AG08396 (cell line): ENCODE data around the gene BDH1.

ENCODE experiments used
- DNase-seq: peaks from one replicate; pipeline ENCODE4 v3.0.0; 2012; ENCODE audit warnings: low spot score, mixed read lengths

Gene BDH1

GRCh38 chr3:197547306-197548011, 8.3 kb downstream of the BDH1 start:
- no peak for DNase-seq

DNA sequence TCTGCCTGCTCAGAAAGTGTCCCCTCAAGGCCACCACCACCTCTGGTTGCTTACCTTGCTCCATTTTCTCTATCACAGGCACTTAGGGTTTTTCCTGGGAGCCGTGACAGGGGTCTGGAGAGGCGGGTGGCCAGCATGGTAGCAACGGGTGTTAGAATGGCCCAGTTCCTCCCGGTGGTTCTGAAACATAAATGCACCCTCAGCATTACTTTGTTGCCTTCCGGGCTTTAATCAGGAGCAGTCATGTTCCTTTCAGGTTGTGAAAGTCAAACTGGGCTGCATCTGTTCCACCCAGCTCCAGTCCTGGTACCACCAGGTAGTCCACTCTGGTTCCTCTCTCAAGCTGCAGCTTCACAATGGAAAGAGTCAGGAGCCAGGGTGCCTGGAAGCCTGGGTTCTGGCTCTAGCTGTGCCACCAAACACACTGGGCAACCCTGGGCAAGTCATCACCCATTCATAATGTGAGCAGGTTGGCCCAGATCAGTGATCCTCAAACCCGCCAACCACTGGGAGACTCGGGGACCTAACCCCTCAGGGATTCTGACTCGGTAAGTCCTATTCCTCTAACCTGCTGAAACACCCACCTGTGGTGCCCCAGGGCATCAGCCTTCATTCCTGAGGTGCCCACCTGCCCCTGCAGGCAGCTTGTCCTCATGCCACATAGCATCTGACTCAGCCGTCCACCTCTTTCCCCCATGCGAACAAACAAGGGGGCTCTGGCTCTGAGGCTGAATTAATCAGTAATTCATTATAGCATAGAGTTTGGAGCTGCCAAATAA, 9.3 kb downstream of the BDH1 start:
- DNase-seq, result no peak

DNA sequence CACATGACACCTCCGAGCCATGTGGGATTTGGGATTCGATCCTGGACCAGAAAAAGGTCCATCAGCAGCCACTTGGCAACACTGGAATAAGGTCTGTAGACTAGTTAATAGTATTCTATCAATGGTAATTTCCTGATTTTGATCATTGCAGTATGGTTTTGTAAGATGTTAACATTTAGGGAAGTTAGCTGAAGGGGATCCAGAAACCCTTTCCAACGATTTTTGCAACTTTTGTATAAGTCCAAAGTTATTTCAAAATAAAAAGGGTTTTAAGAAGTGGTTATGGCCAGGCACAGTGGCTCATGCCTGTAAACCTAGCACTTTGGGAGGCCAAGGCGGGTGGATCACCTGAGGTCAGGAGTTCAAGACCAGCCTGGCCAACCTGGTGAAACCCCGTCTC, 10.2 kb downstream of the BDH1 start:
- DNase-seq, result no peak

DNA sequence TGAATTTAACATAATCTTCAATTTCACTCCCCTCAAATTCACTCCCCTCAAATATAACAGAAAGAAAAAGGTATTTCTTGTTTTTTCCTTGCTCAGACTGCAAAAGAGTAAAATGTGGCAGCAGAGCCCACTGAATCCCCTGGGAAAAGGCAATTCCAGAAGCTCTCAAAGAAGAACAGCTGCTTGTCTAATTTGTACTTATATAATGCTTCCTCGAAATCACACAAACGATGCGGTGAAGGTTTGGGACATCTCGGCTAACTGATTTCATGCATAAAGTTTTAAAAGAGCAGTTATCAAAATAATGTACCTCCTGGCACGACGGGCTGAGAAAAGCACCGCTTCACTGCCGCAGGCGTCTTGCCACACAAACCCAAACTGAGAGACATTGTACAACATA, 10.7 kb downstream of the BDH1 start:
- DNase-seq, result no peak

GRCh38 chr3:197542741-197543454, 12.9 kb downstream of the BDH1 start:
- no peak for DNase-seq

GRCh38 chr3:197541756-197542539, 13.8 kb downstream of the BDH1 start:
- DNase-seq, result peak; percentile 76

DNA sequence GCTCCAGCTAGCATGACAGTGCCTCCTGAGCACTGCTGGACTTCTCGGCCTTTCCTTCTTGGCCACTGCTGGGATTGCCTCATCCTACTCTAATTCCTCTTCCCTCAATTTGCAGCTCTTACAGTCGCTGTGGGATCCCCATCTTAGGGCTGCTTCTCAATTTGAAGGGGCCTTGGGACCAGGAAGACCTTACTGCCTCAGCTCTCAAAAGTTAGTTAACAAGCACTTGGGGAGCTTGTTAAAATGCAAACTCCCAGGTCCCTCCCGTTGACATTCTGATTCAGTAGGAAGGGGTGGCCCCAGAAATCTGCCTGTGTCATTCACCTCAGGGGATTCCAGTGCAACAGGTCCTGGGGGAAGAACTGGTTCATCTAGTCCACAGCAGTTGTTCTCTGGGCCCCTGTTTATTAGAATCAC, 14.8 kb downstream of the BDH1 start:
- no peak for DNase-seq

DNA sequence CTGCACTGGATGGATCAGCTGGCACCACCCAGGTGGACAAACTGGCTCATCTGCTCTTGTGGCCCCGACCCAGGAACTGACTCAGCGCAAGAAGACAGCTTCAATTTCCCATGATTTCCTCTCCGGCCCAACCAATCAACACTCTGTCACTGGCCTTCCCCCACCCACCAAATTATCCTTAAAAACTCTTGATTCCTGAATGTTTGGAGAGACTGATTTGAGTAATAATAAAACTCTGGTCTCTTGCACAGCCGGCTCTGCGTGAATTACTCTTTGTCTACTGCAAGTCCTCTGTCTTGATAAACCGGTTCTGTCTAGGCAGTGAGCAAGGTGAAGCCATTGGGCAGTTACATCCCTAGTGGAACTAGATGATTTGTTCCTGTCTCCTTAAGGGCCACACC, 16.1 kb downstream of the BDH1 start:
- DNase-seq, result no peak

- no peak for DNase-seq
These were observed 21.6 kb downstream of the BDH1 start for GRCh38 chr3:197533927-197534725.

- no peak for DNase-seq
These were observed 22.4 kb downstream of the BDH1 start for GRCh38 chr3:197533396-197533795.

DNA sequence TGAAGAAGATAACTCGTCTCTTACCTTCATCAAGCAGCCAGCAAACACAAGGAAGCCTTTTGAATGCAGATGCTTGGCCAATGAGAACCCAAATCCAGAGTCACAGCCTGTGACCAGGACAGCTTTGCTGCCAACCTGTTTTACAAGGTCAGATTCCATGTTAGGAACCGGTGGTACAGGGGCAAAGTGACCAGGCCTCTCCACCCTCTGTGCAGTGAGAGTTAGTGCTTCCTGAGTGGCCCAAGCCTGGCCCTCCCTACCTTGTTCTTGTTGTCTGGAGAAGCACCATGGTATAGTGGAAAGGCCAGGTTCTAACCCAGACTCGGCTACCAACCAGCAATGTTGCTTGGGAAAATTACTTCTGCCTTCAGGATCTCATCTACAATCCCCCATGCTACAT, 23.4 kb downstream of the BDH1 start:
- no peak for DNase-seq

GRCh38 chr3:197528190-197528589, 27.6 kb downstream of the BDH1 start:
- DNase-seq, result no peak

DNA sequence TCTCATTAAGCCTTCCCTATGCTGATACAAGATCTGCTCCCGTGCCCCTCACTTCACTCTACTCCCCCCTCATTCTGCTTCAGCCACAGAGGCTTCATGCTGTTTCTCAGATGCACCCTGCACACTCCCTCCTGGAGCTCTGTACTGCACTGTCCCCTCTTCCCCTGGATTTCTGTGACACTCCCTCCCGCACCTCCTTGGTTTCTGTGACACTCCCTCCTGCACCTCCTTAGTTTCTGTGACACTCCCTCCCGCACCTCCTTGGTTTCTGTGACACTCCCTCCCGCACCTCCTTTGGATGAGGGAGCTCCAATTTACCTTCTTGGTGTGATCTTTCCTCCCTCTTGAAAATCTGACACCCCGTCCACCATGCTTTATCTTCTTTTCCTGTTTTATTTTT, 28.2 kb downstream of the BDH1 start:
- DNase-seq, result no peak

DNA sequence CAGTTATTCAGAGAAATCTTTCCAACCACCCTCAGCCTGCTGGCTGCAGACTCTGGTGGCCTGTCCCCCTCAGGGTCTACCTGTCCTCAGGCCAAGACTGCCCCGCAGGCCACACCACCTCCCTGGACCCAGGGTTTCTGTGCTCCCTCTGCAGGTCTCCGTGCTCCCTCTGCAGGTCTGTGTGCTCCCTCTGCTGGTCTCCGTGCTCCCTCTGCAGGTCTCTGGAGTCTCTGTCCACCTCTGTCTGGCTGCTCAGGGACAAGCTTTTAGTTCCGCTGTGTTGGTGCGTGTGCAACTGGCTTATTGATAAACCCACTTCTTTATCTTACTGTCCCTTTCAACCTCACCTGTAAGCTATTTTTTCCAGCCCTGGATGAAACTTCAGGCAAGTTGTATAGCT, 30.1 kb downstream of the BDH1 start:
- no peak for DNase-seq

DNA sequence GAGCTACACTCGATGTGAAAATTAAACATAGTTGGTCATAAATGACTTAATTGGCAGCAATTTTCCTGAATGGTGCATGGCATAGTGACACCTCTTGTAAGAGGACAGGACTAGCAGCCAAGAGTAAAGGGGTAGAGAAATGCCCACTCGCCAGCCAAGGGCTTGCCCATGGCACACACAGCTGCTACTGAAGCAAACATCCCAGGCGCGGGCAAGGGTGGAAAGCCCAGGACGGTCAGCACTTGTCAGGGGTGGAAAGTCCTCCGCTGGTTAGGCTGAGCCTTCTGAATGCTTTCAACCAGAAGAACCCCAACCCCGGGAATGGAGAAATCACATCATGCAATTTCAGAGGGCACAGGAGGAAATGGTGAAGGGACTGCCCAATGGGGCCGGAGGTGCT, 31.6 kb downstream of the BDH1 start:
- no peak for DNase-seq

- DNase-seq, result no peak
These were observed 32.2 kb downstream of the BDH1 start for GRCh38 chr3:197523526-197523925.

GRCh38 chr3:197522881-197523441, 32.8 kb downstream of the BDH1 start:
- DNase-seq, result peak; percentile 49

- no peak for DNase-seq
These were observed 33.5 kb downstream of the BDH1 start for GRCh38 chr3:197522183-197522715.

DNA sequence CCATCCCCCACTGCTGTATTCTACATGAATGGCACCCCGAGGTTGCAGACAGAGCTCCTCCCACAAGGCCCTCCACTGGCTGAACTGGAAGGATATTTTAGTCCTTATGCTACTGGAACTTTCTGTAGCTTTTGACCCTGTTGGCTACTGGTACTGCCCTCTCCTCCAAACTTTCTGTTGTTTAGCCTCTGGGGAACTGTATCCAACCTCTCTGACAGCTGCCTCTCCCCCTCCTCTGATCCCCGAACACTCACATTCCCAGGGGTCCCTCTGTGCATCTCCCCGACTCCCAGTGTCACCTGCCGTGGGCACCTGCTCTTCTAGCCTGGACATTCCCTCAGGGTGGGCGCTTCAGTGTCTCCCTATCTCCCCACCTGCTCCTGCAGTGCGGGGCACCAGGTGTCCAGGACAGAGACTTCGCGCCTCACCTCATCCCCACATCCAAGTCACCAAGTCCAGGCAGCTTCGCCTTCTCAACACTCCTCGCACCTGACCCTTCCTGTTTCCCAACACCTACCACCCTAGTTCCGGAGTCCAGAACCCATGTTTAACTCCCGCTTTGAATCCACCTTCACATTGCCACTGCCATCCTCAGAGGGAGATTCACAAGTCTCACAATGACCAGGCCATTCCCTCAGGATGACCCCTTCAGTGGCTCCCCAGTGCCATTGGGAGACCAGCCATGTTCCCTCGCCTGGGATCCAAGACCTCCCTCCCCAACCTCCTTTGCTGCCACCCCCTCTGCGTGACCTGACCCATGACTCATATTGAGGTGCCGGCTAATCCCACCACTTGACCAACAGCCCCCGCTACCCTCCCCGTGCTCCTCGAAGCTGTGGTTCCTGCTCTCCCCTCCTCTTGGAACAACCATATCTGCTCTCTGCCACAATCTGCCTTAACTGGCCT, 34.2 kb downstream of the BDH1 start:
- DNase-seq, result no peak
